ENCODE measurements around the gene OLIG1.

OLIG1 gene

DNA sequence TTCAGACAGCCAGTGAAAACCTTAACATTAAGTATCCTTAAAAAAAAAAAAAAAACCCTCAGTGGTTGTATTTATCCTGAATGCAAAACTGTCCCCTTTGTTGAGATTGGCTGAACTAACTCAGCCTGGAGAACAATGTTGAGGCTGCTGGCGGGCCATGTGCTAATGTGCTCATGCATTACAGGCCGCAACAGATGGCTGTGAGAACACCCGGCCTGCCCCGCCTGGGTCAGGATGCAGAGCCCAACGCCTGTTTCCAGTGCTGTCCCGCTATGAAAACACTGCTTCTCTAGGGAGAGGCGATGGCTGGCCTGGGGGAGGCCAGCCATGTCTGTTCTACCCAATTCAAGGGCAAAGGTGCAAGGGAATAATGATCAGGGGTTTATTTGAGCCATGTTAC, 30.4 kb upstream of the OLIG1 start:
- no peak overlapping the region for H3K27ac Mint-ChIP-seq
- peaks cover 34% of the 10 kb centered on the region for H3K27me3 Mint-ChIP-seq (ENCODE audit: low read depth)
- H3K4me3 Mint-ChIP-seq: no peak overlapping the region
- no peaks in the 10 kb centered on the region for H3K9me3 Mint-ChIP-seq
- peaks cover 10% of the 10 kb centered on the region for H3K4me1 Mint-ChIP-seq (ENCODE audit: low read depth)
- no peaks in the 10 kb centered on the region for H3K36me3 Mint-ChIP-seq (ENCODE audit: low read depth)

DNA sequence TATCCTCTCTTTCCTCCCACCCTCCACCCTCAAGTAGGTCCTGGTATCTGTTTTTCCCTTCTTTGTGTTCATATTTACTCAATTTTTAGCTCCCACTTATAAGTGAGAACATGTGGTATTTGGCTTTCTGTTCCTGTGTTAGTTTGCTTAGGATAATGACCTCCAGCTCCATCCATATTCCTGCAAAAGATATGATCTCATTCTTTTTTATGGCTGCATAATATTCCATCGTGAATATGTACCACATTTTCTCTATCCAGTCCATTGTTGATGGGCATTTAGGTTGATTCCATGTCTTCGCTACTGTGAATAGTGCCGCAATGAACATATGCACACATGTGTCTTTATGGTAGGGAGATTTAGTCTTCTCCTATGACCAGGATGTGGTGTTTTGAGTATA, 29.7 kb upstream of the OLIG1 start:
- Mint-ChIP-seq H3K4me1 (ENCODE audit: low read depth) (peaks cover 10% of the 10 kb centered on the region), H3K27me3 (ENCODE audit: low read depth) (peaks cover 32% of the 10 kb centered on the region), H3K36me3 (ENCODE audit: low read depth) (no peaks in the 10 kb centered on the region), H3K4me3 (no peak overlapping the region), H3K27ac (no peak overlapping the region), H3K9me3 (no peaks in the 10 kb centered on the region)

DNA sequence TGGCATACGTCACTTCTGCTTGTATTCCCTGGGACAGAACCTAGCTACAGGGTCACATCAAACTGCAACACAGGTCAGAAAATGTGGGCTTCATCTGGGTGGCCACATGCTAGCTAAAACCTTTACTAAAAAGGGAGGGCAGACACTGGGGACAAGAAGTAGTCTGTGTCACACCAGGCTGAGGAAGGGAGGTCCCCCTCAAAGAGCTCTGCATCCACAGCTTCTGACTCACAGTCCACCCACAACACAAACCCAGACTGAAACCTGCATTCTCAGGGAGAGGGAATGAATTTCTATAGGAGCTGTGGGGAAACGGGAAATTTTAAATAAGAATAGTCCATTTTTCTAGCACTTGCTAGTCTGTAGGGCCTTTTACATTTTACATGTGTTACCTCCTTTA, 28.0 kb upstream of the OLIG1 start:
- no peaks in the 10 kb centered on the region for H3K9me3 Mint-ChIP-seq
- H3K4me3 Mint-ChIP-seq: no peak overlapping the region
- no peaks in the 10 kb centered on the region for H3K36me3 Mint-ChIP-seq (ENCODE audit: low read depth)
- H3K4me1 Mint-ChIP-seq (ENCODE audit: low read depth): peaks cover 2% of the 10 kb centered on the region
- no peak overlapping the region for H3K27ac Mint-ChIP-seq
- peaks cover 42% of the 10 kb centered on the region for H3K27me3 Mint-ChIP-seq (ENCODE audit: low read depth)

DNA sequence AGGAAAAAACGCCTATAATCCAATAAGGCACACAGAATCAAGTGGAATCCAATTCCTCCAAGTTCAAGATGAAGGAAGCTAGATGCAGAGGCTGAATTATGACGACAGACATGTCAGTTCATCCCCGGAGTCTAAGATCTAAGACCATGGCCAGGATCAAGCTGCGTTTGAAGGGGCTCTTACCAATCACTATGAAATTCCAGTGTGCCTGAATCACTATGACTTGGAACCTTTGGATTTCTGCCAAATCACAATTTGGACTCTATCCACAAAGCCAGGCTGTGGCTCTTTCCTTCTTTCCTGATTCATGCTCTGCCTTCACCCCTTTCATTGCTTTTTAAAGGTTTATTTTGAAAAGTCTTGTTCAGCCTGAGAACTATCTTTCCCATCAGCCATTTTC, 27.1 kb upstream of the OLIG1 start:
- Mint-ChIP-seq H3K4me3 (no peak overlapping the region), H3K27me3 (ENCODE audit: low read depth) (peaks cover 43% of the 10 kb centered on the region), H3K4me1 (ENCODE audit: low read depth) (no peaks in the 10 kb centered on the region), H3K9me3 (no peaks in the 10 kb centered on the region), H3K27ac (no peak overlapping the region), H3K36me3 (ENCODE audit: low read depth) (no peaks in the 10 kb centered on the region)

DNA sequence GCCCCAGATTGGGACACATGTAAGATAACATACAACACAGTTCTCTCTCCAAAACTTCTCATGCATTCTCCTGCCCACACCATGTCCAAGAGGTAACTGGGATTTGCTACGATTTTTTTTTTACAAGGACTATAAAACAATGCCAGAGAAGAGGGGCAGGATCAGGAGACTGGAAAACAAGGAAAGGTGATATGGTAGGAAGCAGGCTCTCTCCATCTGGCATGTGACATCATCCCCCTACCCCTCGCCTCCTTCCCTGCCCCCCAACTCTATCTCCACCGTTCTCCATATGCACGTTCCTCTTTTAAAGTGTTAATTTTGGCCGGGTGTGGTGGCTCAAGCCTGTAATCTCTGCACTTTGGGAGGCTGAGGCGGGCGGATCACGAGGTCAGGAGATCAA, 23.5 kb upstream of the OLIG1 start:
- H3K4me1 Mint-ChIP-seq (ENCODE audit: low read depth): no peaks in the 10 kb centered on the region
- peaks cover 29% of the 10 kb centered on the region for H3K27me3 Mint-ChIP-seq (ENCODE audit: low read depth)
- H3K27ac Mint-ChIP-seq: no peak overlapping the region
- no peak overlapping the region for H3K4me3 Mint-ChIP-seq
- H3K9me3 Mint-ChIP-seq: no peaks in the 10 kb centered on the region
- H3K36me3 Mint-ChIP-seq (ENCODE audit: low read depth): no peaks in the 10 kb centered on the region

DNA sequence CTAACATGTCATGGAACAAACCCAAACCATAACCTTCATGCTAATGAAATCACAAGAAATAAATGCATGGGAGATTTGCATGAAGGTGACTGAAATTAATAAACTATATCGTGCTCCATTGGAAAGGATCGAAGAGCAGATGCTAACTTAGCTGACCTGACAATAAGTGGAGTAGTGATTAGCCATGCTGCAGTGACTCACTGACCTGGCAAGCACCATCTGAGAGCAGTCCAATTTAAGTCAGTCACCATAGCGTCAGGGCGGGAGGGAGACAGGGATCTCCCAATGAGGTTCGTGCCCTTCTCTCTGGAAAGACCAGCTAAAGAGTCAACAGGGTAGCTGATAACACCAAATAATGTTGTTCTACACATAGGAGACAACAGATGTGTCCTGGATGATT, 22.7 kb upstream of the OLIG1 start:
- Mint-ChIP-seq H3K36me3 (ENCODE audit: low read depth) (no peaks in the 10 kb centered on the region), H3K4me3 (no peak overlapping the region), H3K27me3 (ENCODE audit: low read depth) (peaks cover 29% of the 10 kb centered on the region), H3K9me3 (no peaks in the 10 kb centered on the region), H3K4me1 (ENCODE audit: low read depth) (no peaks in the 10 kb centered on the region), H3K27ac (no peak overlapping the region)

DNA sequence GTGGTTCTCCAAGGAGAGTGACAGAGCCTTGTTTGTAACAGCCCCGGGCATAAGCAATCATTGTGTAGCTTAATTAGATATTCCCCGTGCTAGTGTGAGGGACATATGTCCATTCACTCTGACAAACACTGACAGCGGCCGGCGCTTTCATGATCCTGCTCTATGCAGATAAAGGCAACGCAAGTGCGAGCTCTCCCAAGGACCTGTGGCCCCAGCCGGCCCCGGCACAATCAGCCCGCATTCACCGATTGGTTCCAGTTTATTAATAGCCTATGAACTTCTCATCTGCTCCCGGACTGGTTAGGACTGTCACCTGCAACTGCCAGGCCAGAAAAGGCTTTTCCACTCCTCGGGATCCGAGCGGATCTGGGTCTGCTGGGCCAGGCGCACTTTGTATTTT, 18.0 kb upstream of the OLIG1 start:
- Mint-ChIP-seq H3K27ac (no peak overlapping the region), H3K27me3 (ENCODE audit: low read depth) (peaks cover 19% of the 10 kb centered on the region), H3K4me1 (ENCODE audit: low read depth) (no peaks in the 10 kb centered on the region), H3K36me3 (ENCODE audit: low read depth) (no peaks in the 10 kb centered on the region), H3K9me3 (no peaks in the 10 kb centered on the region), H3K4me3 (no peak overlapping the region)

DNA sequence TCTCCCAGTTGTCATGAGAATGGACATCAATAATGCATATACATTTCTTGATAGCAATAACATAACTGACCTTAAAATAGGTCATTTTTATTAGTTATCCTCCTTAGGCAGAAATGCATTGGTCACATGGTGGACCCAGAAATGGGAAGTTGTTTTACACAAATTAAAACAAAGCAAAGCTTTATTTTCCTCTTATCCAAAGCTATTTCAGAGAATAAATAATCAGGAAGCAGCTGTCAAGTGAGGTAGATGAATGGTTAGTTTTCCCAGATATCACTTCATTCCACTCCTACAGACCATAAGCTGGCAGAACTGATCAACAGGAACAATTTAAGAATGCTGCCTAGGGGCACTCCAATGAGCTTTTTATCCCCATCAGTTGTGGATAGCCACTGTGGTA, 16.0 kb upstream of the OLIG1 start:
- H3K27ac Mint-ChIP-seq: no peak overlapping the region
- H3K9me3 Mint-ChIP-seq: no peaks in the 10 kb centered on the region
- no peak overlapping the region for H3K4me3 Mint-ChIP-seq
- no peaks in the 10 kb centered on the region for H3K36me3 Mint-ChIP-seq (ENCODE audit: low read depth)
- H3K4me1 Mint-ChIP-seq (ENCODE audit: low read depth): no peaks in the 10 kb centered on the region
- peaks cover 14% of the 10 kb centered on the region for H3K27me3 Mint-ChIP-seq (ENCODE audit: low read depth)

DNA sequence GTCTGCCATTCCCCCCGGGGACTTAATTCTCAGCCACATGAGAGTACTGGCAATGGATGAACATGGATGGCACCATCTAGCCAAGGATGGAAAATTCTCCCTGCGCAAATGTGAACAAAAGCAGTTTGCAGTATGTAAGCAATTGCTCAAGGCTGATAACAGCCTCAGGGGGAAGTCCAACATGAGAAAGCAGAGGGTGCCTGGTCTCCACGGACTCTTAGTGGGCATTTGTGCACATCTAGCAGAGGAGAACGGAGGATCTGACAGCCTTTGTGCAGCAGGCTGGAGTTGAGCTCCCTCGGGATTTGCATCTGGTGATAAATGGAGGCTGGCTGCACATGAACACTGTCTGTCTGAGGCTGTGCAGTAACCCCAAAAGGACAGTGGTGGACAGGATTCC, 13.9 kb upstream of the OLIG1 start:
- Mint-ChIP-seq H3K27me3 (ENCODE audit: low read depth) (peaks cover 19% of the 10 kb centered on the region), H3K4me3 (no peak overlapping the region), H3K36me3 (ENCODE audit: low read depth) (no peaks in the 10 kb centered on the region), H3K27ac (no peak overlapping the region), H3K4me1 (ENCODE audit: low read depth) (peaks cover 5% of the 10 kb centered on the region), H3K9me3 (no peaks in the 10 kb centered on the region)

DNA sequence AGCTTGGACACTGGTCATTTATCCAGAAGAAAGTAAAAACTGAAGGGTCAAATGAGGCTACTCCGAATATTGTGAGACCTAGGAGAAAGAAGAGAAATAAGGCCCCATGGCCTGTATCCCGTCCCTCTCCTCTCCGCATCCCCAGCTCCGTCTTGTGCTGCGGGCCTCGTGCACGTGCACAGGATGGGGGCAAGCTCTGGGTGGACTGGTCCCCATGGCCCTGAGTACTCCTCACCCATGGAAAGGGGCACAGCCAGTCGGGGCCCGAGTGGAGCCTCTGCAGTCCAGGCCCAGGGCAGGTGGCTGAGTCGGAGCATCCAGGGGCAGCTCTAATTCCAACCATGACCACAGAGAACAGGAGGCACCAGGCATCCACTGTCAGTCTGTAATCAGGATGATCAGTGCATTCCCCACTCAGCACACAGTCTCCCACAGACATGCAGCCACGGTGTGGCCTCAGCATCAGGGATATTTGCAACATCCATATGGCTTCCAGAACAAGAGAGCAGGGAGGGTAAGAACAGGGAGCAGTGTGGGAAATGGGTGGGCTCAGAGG, 12.5 kb upstream of the OLIG1 start:
- no peak overlapping the region for H3K4me3 Mint-ChIP-seq
- H3K36me3 Mint-ChIP-seq (ENCODE audit: low read depth): no peaks in the 10 kb centered on the region
- peaks cover 5% of the 10 kb centered on the region for H3K4me1 Mint-ChIP-seq (ENCODE audit: low read depth)
- H3K27ac Mint-ChIP-seq: no peak overlapping the region
- no peaks in the 10 kb centered on the region for H3K9me3 Mint-ChIP-seq
- H3K27me3 Mint-ChIP-seq (ENCODE audit: low read depth): peaks cover 18% of the 10 kb centered on the region

DNA sequence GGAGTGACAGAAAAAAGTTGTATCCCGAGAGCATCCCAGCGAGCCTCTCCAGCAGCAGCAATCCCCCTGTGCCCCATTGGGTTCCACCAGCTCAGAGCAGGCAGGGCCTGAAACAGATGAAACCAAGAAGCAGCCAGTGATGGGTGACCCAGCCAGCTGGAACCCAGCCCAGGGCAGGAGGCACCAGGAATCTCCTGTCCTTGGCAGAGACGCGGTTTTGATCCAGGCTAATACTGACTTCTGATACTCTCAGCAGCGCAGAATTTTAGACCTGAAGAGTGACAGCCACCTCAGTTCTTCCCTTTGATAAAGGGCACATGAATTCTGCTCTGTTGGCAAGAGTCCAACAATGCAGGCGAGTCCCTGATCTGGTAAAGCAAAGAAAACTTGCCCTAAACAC, 11.4 kb upstream of the OLIG1 start:
- Mint-ChIP-seq H3K4me1 (ENCODE audit: low read depth) (peaks cover 5% of the 10 kb centered on the region), H3K27me3 (ENCODE audit: low read depth) (peaks cover 24% of the 10 kb centered on the region), H3K4me3 (no peak overlapping the region)

DNA sequence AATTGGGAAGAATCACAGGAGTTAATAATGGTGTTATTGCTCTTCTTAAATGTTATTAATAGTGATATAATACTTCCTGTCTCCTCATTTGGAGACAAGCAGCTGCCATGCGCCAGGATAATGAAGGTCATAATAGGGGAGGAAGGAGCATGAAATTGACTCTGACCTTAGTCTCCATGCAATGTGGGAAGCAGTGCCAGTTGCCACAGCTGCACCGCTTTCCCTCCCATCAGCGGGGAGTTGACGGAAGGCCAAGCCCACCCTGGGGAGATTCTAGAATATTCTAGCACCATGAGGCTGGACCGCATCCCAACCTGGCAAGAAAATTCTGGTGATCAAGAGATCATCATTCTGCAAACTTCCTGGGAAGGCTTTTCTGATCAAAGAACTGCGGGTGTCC, 11.0 kb upstream of the OLIG1 start:
- Mint-ChIP-seq H3K9me3 (no peaks in the 10 kb centered on the region), H3K27me3 (ENCODE audit: low read depth) (peaks cover 24% of the 10 kb centered on the region), H3K36me3 (ENCODE audit: low read depth) (no peaks in the 10 kb centered on the region), H3K4me3 (no peak overlapping the region), H3K27ac (no peak overlapping the region), H3K4me1 (ENCODE audit: low read depth) (peaks cover 5% of the 10 kb centered on the region)

More for the DNA sequence above, 11.4 kb upstream of the OLIG1 start:
- H3K36me3 Mint-ChIP-seq (ENCODE audit: low read depth): no peaks in the 10 kb centered on the region
- H3K9me3 Mint-ChIP-seq: no peaks in the 10 kb centered on the region
- no peak overlapping the region for H3K27ac Mint-ChIP-seq

DNA sequence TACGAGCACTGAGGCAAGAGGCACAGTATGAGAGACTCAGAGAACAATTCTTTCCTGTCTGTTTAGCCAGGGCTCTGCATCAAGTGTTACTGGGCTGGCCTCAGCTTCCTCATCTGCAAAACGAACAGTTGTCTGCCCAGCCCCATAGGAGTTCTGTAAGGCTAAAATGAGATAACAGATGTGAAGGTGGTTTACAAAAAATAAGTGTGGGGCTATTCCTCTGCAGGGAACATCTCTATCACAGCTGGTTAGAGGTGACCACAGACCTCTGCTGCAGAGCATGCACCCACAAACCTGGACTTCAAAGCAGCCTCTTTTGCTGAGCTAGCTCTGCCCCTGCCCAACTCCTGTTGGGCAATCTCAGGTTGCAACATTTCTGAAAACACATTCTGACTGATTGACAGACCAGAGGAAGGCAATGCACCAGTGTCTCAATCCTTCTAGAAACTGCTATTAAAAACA, 10.5 kb upstream of the OLIG1 start:
- Mint-ChIP-seq H3K4me1 (ENCODE audit: low read depth) (peaks cover 5% of the 10 kb centered on the region), H3K4me3 (no peak overlapping the region), H3K9me3 (no peaks in the 10 kb centered on the region), H3K27me3 (ENCODE audit: low read depth) (peaks cover 24% of the 10 kb centered on the region), H3K36me3 (ENCODE audit: low read depth) (no peaks in the 10 kb centered on the region), H3K27ac (no peak overlapping the region)

DNA sequence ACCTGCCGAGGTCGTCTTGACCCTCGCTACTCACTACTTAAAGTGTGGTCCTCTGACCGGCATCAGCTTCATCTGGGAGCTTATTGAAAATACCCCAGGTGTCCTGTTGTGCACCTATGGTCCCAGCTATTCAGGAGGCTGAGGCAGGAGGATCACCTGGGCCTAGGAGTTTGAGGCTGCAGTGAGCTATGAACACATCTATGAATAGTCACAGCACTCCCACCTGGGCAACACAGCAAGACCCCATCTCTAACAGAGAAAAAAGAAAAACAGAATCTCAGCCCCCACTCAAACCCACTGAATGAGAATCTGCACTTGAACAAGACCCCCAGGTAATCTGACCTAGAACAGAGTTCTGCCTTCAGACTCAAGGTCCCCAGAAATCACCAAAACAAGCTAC, 8.7 kb upstream of the OLIG1 start:
- H3K27ac Mint-ChIP-seq: no peak overlapping the region
- no peak overlapping the region for H3K4me3 Mint-ChIP-seq
- no peaks in the 10 kb centered on the region for H3K36me3 Mint-ChIP-seq (ENCODE audit: low read depth)
- H3K27me3 Mint-ChIP-seq (ENCODE audit: low read depth): peaks cover 32% of the 10 kb centered on the region
- H3K4me1 Mint-ChIP-seq (ENCODE audit: low read depth): peaks cover 5% of the 10 kb centered on the region
- H3K9me3 Mint-ChIP-seq: no peaks in the 10 kb centered on the region

DNA sequence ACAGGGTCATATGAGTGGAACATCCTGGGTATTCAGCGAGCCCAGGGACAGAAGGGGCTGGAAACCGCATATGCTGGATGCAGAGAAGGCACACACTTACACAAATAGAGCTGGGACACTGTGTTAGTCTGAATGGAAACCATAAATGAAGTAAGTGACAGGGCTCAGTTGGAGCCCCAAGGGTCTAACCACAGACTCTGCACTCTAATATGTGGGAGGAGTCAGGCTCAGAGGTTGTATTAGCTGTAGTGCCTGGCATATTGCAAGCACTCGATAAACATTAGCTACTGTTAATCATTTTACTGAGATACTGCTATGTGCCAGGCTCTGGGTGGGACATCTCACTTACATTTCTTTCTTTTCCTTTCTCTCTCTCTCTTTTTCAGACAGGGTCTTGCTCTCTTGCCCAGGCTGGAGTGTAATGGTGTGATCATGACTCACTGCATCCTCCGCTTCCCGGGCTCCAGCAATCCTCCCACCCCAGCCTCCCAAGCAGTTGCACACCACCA, 6.5 kb upstream of the OLIG1 start:
- H3K27ac Mint-ChIP-seq: no peak overlapping the region
- peaks cover 5% of the 10 kb centered on the region for H3K4me1 Mint-ChIP-seq (ENCODE audit: low read depth)
- no peaks in the 10 kb centered on the region for H3K9me3 Mint-ChIP-seq
- H3K4me3 Mint-ChIP-seq: no peak overlapping the region
- no peaks in the 10 kb centered on the region for H3K36me3 Mint-ChIP-seq (ENCODE audit: low read depth)
- peaks cover 51% of the 10 kb centered on the region for H3K27me3 Mint-ChIP-seq (ENCODE audit: low read depth)

Measured in T-helper 1 cell treated with Interleukin-12 subunit alpha and Interleukin-12 subunit beta and Interleukin-4 antibody, amounts not matched to agents 30 μg/mL and 1 μg/mL, for 36 hours (primary cell).